NCI-H2227 (cell line): ENCODE results near the gene GZMM.

ENCODE experiments used
- DNase-seq: peaks from one replicate; lab custom pipeline; 2025; ENCODE audit not compliant: unreplicated experiment; lab: John Stamatoyannopoulos, UW

Gene GZMM

DNA sequence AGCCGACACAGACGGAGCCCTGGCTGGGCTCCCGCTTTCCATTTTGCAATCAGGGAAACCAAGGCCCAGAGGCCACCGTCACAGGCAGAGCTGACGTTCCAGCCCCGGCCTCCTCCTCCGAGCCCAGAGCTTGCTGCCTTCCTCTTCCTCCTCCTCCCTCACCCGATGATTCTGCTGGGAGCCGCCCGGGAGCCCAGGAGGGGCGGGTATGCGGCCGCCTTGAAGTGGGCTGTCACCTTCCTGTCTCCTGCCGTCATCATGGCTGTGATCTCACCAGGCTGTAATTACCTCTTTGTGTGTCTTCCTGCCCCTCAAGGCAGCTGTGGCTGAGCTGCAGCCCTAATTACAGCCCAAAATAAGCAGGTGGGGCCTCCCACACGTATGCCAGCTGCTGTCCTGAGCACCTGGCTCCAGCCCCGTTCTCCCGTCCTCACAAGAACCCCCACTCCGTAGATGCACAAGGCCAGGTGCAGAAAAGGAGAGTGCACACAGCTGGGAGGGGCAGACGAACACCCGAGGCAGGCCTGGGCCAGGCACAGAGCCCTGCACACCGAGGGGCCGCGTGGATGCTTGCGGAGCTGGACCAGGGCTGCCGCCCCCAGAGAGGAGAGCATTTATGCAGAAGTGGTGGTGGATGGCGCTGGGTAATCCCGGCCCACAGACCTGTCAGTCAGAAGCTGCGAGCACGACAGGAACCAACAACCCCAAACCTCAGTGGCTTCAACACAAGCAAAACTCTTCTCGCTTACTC is 32.6 kb upstream of the GZMM start:
- DNase-seq, result peak; percentile 91

DNA sequence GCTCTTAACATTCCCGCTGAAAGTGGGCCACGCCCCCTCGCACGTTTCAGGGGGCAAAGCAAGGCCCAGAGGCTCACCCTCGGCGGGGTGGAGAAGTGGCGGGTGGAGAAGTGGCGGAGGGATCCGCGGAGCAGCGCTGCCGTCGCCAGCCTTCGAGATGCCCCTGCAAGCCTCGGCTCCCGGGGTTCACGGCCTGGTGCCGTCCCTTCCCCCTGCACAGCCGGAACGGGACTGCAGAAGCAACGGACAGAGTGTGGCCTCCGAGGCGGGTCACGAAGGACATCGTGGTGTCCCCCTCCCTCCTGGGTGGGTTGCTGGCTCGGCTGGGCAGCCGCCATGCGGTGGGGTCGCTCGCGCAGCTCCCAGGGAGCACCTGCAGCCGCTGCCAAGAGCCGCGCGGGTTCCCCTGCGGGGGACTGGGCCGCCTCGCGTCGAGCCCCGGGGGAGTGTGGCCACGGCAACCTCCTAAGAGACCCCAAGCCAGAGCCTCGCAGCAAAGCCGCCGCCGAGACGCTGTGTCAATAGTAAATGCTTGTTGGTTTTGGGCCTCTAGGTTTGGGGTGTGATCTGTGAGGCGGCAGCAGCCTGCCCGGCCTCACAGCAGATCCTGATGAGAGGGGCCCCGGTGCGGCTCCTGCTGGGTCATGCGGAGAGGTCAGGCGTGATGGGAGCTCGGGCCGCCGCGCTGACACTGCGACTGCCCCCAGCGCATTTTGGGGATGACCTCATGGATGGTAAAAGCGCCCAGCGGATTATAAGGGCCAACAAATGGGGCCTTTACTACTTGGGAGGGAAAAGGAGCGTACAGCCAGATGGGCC is 31.1 kb upstream of the GZMM start:
- DNase-seq, result peak; percentile 58

DNA sequence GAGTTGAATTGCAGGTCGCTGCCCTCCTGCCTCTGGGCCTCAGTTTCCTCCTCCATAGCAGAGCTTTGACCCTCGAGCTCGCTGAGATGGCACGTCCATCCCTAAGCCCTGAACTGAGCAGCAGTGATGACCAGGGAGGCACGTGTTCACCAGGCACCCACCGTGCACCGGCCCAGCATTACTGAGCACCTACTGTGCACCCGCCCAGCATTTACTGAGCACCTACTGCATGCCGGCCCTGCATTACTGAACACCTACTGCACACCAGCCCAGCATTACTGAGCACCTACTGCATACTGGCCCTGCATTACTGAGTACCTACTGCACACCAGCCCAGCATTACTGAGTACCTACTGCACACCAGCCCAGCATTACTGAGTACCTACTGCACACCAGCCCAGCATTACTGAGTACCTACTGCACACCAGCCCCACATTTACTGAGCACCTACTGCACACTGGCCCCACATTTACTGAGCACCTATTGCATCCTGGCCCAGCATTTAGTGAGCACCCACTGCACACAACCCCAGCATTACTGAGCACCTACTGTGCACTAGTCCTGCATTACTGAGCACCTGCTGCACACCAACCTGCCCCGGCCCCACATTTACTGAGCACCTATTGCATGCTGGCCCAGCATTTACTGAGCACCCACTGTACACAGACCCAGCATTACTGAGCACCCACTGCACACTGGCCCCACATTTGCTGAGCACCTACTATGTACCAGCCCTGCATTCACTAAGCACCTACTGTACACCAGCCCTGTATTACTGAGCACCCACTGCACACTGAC is 30.3 kb upstream of the GZMM start:
- no peak for DNase-seq

DNA sequence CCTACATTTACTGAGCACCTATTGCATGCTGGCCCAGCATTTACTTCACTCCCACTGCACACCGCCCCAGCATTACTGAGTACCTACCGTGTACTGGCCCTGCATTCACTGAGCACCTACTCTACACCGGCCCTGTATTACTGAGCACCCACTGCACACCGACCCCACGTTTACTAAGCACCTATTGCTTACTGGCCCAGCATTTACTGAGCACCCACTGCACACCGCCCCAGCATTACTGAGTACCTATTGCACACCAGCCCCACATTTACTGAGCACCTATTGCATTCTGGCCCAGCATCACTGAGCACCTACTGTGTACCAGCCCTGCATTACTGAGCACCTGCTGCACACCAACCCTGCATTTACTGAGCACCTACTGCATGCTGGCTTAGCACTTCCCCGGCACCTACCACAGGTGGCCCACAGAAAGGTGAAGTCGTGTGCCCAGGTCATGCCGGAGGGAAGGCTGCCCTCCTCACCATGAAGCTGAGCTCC is 29.6 kb upstream of the GZMM start:
- DNase-seq, result no peak

DNA sequence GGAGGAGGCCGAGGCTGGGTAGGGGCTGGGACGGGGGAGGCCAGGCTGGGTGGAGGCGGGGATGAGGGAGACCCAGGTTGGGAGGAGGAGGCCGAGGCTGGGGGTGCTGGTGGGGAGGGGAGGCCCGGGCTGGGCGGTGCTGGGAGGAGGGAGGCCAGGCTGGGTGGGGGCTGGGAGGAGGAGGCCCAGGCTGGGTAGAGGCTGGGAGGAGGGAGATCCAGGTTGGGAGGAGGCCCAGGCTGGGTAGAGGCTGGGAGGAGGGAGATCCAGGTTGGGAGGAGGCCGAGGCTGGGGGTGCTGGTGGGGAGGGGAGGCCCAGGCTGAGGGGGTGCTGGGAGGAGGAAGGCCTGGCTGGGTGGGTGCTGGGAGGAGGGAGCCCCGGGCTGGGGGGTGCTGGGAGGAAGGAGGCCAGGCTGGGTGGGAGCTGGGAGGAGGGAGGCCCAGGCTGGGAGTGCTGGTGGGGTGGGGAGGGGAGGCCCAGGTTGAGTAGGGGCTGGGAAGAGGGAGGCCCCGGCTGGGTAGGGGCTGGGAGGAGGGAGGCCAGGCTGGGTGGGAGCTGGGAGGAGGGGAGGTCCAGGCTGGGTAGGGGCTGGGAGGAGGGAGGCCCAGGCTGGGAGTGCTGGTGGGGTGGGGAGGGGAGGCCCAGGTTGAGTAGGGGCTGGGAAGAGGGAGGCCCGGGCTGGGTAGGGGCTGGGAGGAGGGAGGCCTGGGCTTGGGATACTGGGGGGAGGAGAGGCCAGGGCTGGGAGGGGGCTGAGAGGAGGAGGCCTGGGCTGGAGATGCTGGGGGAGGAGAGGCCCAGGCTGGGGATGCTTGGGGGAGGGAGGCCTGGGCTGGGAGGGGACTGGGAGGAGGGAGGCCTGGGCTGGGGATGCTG is 25.9 kb upstream of the GZMM start:
- DNase-seq, result no peak

DNA sequence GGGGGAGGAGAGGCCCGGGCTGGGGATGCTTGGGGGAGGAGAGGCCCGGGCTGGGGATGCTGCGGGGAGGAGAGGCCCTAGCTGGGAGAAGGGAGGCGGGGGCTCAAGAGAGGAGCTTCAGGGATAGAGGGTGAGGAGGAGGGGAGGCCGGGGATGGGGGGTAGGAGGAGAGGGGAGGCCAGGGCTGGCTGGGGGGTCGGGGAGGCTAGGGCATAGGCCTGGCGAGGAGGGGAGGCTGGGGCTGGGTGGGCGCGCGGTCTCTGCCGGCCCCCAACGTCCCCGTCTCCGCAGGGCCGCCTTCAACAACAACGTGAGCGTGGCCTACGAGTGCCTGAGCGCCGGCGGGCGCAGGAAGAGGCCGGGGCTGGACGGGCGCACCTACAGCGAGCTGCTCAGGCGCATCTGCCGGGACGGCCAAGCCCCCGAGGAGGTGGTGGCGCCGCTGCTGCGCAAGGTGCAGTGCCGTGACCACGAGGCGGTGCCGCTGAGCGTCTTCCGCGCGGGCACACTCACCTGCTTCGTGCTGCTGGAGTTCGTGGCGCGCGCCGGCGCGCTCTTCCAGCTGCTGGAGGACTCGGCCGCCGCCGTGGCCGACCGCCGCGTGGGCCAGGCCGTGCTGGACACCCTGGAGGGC is 25.1 kb upstream of the GZMM start:
- no peak for DNase-seq

DNA sequence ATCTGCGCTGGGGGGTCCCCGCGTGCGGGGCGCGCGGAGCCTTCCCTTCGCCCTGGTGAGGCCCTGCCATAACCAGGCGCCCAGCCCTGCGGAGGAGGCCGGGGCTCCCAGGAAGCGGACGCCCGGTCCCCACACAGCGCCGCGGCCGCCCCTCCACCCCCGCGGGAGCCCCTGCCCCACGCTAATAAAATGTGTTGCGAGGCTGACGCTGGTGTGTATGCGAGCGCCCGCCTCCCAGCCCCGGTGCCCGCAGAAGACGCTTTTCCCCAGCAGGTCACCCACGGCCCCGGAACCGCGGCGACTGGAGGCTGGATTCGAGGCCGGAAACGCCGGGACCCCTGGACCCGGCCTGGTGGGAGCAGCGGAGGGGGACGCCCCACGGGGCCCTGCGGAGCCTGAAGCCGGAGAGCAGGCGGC is 24.4 kb upstream of the GZMM start:
- DNase-seq, result no peak

DNA sequence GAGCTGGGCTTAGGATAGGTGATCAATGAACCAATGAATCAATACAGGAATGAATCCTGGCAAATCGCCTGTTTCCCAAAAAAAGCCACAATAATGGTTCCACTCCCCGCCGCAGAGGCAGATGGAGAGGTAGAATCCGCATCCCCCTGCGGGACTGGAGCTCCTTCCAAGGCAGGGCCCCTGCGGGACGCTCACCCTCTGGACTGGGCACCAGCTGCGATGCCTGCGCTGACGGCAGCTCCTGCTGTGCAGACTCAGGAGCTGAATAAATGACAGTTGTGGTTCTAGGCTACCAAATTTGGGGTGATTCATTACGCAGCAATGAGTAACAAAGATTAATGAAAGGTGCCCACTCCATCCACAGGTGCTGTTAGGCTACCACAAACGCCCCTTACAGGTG is 21.1 kb upstream of the GZMM start:
- no peak for DNase-seq

DNA sequence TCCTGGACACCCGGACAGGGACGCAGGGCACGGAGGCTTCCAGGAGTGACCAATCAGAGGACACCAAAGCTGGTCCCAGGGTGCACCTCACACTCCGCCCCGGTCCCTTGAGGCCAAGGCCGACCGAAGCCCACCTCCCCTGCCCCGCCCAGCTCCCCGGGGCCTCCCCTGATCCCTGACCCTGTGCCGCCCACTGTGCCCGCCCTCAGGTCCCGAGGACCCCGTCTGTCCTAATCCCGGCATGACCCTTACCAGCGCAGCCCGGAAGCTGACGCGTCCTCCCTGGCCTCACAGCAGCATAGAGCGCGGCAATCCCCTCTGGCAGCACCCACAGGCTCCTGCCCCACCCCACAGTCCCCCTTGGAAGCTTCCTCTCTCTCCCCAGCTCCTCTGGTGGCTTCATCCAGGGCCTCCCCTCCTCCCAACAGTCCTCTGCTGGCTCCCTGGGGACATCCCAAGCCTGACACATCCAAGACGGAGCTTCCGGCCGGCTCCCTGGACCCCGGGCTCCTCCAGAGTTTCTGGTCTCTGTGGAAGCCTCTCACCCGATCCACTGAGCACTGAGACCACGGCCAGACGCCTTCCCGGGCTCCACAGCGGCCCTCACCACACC is 19.7 kb upstream of the GZMM start:
- DNase-seq, result no peak

DNA sequence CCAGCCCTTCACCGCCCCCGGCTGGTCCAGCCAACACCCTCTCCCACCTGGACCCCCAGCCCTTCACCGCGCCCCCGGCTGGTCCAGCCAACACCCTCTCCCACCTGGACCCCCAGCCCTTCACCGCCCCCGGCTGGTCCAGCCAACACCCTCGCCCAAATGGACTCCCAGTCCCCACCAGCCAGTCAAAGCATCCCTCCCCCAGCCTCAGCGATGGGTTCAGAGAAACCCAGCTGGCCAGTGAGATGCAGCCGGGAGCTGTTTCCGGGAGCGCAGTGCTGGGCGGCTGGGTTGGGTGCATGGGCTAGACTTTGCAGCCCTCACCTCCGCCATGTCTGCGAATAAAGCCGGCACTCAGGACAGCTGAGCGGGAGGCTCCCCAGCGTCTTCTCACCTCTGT is 18.8 kb upstream of the GZMM start:
- DNase-seq, result no peak

DNA sequence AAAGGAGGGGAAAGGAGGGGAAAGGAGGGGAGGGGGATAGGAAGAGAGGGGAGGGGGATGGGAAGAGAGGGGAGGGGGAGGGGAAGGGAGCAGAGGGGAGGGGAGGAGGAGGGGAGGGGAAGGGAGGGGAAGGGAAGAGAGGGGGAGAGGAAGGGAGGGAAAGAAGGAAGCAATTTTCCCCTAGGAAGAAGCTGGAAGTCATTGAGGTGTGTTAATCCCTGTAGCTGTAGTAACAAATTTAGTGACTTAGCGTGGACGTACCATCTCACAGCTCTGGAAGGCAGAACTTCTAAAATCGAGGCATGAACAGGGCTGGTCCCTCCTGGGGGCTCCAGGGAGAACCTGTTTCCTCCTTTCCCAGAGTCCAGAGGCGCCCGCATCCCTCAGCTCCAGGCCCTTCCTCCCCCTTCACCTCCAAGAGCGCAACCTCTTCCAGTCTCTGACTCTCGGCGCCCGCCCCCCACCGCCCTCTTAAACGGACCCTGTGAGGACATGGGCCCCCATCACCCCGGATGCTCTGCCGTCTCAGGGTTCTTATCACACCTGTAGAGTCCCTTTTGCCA is 17.9 kb upstream of the GZMM start:
- no peak for DNase-seq

DNA sequence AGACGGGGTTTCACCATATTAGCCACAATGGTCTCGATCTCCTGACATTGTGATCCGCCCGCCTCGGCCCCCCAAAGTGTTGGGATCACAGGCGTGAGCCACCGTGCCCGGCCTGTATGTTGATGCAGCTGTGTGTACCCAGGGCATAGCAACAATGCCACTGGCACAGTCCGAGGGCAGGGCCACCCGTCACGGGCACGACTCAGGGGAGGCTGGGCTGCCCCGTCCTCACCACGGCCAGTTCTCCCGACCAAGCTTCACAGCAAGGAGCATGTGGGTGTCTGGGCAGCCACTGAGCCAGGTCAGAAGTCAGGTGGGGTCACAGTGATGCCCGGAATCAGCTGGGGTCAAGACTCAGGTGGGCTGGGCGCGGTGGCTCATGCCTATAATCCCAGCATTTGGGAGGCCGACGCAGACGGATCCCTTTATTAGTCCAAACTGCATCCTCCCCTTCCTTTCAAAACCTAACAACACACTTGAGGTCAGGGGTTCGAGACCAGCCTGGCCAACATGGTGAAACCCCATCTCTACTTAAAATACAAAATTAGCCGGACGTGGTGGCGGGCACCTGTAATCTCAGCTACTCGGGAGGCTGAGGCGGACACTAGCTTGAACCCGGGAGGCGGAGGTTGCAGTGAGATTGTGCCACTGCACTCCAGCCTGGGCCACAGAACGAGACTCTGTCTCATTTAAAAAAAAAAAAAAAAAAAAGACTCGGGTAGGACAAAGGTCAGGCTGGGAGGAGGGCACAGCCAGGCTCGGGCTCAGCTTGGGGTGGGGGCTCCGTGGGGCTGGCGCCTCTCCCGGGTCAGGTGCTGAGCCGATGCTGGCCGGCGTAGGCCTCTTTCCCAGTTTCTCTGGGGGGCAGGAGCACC is 13.5 kb upstream of the GZMM start:
- no peak for DNase-seq

DNA sequence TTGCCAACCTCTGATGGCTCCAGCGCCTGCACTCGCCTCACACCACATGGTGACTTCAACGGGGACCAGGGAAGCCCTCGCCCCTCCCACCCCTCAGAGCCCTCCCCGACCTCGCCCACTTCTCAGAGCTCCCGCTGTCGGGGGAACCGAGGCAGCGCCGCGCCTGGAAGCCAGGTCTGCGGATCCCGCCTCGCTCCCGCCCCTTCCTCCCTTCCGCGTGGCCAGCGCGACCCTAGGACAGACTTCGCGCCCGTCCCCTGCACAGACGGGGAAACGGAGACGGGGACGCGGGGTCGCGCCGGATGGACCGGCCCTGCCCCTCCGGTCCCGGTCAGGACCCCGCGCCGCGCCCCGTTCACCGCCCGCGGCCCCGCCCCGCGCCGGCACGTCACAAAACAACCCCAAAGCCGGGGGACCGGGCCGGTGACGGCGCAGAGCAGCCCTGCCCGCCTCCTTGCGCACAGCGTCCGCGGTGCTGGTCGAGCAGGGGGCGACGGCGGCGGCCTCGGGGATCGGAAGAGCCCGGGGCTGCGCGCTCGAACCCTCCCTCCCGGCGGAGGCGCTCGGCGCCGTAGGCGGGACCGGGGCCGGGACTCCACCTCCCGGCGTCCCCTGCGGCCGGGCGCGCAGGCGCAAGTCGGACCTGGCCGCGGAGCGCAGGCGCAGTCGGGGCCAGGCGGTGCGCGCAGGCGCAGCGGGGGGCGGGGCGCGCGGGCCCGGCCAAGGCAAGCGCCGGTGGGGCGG is 12.7 kb upstream of the GZMM start:
- DNase-seq, result peak; percentile 89

DNA sequence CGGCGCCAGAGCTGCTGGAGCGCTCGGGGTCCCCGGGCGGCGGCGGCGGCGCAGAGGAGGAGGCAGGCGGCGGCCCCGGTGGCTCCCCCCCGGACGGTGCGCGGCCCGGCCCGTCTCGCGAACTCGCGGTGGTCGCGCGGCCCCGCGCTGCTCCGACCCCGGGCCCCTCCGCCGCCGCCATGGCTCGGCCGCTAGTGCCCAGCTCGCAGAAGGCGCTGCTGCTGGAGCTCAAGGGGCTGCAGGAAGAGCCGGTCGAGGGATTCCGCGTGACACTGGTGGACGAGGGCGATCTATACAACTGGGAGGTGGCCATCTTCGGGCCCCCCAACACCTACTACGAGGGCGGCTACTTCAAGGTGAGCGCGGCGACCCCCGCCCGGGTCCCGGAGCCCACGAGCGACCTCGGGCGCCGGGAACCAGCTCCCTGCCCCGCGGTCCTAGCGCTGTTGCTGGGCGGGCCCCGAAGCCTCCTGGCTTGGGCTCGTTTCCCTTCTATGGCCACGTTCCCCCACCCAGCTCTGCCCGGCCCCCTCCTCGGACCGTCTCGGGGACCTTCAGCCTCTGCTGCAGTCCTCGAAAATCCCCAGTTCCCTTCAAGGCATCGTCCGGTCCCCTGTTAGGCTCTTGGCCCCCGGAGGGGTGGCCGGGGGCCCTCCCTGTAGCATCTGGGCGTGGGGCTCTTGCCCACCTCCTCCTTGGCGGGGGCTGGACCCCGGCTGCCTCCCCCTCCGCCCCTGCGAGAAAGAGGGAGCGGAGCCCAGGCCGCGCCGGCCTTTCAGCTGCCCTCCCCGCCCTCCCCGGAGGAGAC is 11.9 kb upstream of the GZMM start, which contains the start of gene CDC34:
Gene CDC34 (plus strand): TSS at position 8 of the 808 bp plus-strand sequence. CDS start 172 bp downstream, at position 180.
- no peak for DNase-seq

DNA sequence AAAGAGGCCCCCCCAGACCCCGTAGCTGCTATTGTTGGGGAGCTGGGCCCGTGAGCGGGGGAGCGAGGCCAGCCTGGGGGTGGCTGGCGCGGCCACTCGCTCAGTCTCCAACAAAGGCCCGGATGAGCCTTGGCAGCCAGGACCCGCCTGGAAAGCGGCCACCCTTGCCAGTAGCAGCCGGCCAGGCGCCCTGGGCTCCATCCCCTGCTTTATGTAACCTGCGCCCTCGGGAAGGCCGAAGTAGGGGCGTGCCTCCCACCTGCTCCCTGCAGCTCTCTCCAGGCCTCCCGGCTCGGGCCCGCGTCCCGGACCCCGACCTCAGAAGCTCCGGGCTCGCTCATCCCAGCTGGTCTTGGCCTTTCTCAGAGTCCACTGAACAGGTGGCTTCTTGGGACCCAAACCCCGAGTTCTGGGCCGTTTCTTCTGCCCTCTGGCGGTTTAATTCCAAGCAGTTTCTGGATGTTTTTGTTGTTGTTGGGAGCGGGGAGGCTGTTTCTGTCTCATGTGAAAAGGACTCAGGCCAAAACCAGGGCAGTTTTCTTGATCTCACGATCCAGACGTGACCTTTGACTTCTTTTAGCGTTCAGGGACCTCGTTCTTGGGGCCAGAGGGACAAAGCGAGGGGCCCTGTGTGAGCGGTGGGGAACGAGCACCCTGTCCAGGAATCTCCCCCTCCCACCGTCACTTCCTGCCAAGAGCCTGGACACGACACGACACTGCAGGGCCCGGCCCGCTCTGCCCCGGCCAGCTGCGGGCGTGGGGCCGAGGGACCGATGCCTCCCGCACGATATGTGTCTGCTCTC is 11.1 kb upstream of the GZMM start:
- peak; percentile 51 for DNase-seq
